Measurements from ENCODE around the gene BRD3. TPM values are rescaled to one million over a fixed set of nuclear protein-coding genes. Genes with fewer than 3 reads are reported as not detected.
A peak's percentile ranks its signal among the peaks of the same experiment; 100 is the strongest.

Gene BRD3
- total RNA-seq, 1 experiment from 2014 or later: 43.3 TPM

DNA sequence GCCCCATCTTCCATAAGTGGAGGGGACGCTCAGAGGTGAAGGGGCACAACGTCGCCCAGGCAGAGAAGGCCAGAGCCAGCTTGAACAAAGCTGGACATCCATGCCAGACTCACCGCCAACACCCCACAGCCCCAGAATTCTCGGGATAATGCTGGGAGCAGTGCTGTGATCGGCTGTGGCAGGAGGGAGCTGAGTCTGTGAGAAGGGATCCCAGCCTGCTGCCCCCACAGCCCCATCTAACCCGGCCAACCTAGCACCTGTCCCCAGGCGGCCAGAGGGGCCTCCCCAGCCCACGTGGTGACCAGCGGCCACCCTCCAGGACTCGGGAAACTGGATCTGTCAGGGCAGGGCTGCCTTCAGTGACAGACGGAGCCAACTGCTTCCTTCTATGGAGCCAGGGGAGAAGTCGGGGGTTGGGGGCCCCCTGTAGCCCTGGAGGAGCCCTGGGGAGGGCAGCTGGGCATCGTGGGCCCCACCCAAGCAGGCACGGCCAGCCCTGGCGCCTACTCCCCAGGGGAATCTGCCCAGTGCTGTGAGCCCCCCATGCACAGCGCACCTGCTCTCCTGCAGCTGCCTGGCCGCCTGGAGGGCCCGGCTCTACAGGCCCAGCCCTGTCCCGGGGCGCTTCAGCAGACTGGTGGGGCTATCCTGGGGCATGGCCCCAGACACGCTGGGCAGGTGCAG is 6.0 kb downstream of the BRD3 start:
- H3K36me3 ChIP-seq: no peaks in the 10 kb centered on the region; the same call in 1 of the 2 replicates
- peak; percentile 99 for DNase-seq
- peak overlapping the region; percentile 84 for H3K27ac ChIP-seq
- H3K9me3 ChIP-seq (replicated peaks): no peaks in the 10 kb centered on the region
- H3K27me3 ChIP-seq: no peaks in the 10 kb centered on the region
- H3K4me1 ChIP-seq: peaks cover 45% of the 10 kb centered on the region
- H3K4me3 ChIP-seq: peak overlapping the region; percentile 10

DNA sequence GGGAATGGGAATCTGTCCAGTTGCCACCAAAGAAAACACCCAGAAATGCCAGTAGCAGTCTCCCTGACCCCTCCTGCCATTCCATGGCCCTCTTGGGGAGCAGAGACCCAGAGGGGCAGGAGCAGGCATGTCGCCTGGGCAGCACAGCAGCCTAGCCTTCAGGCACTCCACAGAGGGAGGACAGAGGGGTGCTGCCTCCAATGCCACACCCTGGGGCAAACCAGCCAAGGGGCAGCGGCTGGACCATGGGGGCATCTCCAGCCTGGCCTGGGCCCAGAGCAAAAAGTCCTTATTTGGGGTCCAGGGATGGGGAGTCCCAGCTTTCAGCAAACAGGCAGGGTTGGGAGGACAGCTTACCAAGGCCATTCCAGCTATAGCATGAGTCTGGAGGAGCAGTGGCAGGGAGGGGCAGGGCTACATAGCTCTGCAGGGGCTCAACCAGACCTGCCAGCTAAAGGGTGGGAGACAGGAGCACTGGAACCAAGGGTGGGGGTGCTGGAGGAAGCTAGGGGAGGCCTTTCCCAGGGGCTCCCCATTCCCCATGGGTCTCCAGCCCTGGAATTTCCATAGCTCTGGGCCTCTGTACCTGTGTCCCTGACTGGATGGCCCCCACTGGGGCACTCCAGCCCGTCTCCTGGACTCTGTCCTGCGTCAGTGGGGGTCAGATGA is 6.7 kb downstream of the BRD3 start:
- Histone ChIP-seq H3K4me1 (peaks cover 48% of the 10 kb centered on the region), H3K9me3 (replicated peaks) (no peaks in the 10 kb centered on the region)
- peak in 1 of 2 experiments; percentile 40 for DNase-seq

GRCh38 chr9:134060546-134060945 is 7.3 kb downstream of the BRD3 start:
- Histone ChIP-seq H3K27me3 (no peaks in the 10 kb centered on the region), H3K9me3 (replicated peaks) (no peaks in the 10 kb centered on the region), H3K4me3 (no peak overlapping the region), H3K27ac (peak overlapping the region; percentile 84), H3K4me1 (peaks cover 49% of the 10 kb centered on the region), H3K36me3 (peaks cover 1% of the 10 kb centered on the region; the same call in 1 of the 2 replicates)
- DNase-seq: peak in 1 of 2 experiments; percentile 7

More for the DNA sequence above, 6.7 kb downstream of the BRD3 start:
- H3K27ac ChIP-seq: peak overlapping the region; percentile 84
- peak overlapping the region; percentile 10 for H3K4me3 ChIP-seq
- no peaks in the 10 kb centered on the region for H3K27me3 ChIP-seq
- no peaks in the 10 kb centered on the region; the same call in 1 of the 2 replicates for H3K36me3 ChIP-seq

- DNase-seq: peak in 1 of 2 experiments; percentile 11
- Histone ChIP-seq H3K27ac (no peak overlapping the region), H3K36me3 (peaks cover 5% of the 10 kb centered on the region; the same call in 1 of the 2 replicates), H3K9me3 (replicated peaks) (no peaks in the 10 kb centered on the region), H3K4me1 (peaks cover 52% of the 10 kb centered on the region), H3K4me3 (no peak overlapping the region), H3K27me3 (no peaks in the 10 kb centered on the region)
These were observed 8.0 kb downstream of the BRD3 start for GRCh38 chr9:134059661-134060395.

DNA sequence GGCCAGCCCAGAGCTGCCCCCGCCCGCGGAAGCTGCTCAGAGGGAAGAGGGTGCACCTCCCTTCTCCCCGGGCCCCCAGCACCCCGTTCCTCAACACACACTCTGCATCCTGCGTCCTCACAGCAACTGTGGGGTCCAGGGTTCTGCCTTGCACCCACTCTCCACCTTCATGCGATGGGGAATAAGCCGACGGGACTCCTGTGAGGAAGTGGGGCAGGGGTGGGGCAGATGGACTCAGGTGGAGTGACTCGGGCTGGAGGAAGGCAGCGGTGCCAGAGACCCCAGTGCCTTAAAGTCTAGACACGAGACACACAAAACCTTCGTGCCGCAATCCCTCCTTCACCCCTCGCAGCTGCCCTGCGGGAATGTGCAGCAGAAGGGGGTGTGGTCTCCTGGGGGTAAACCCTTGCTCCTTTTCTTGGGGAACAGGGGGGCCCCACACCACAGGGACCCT is 8.6 kb downstream of the BRD3 start:
- H3K27me3 ChIP-seq: no peaks in the 10 kb centered on the region
- H3K27ac ChIP-seq: no peak overlapping the region
- H3K4me1 ChIP-seq: peaks cover 52% of the 10 kb centered on the region
- peaks cover 5% of the 10 kb centered on the region; the same call in 1 of the 2 replicates for H3K36me3 ChIP-seq
- H3K4me3 ChIP-seq: no peak overlapping the region
- DNase-seq: peak in 1 of 2 experiments; percentile 4
- no peaks in the 10 kb centered on the region for H3K9me3 ChIP-seq (replicated peaks)

DNA sequence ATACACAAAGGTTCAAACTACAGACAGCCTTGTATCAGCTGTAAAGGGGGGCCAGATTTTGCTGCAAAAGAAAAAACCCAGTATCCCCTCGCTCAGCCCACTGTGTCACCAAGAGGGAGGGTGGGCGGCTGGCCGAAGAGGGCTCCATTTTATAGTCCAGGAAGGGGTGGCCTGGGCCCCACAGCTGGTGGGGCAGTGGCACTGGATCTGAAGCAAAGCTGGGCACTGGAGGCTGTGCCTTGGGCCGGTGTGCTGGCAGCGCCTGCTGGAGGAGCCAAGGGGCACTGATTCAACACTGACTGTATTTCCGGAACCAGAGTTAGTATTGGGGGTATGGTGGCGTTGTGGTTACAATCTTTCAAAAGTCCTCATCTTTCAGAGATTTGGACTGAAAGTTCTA is 9.1 kb downstream of the BRD3 start:
- Histone ChIP-seq H3K36me3 (peaks cover 5% of the 10 kb centered on the region; the same call in 1 of the 2 replicates), H3K27ac (no peak overlapping the region), H3K27me3 (no peaks in the 10 kb centered on the region), H3K4me1 (peaks cover 53% of the 10 kb centered on the region), H3K9me3 (replicated peaks) (no peaks in the 10 kb centered on the region), H3K4me3 (no peak overlapping the region)
- peak in 1 of 2 experiments; percentile 3 for DNase-seq

- no peak overlapping the region for H3K4me3 ChIP-seq
- DNase-seq: peak in 1 of 2 experiments; percentile 2
- H3K9me3 ChIP-seq (replicated peaks): no peaks in the 10 kb centered on the region
- no peaks in the 10 kb centered on the region for H3K27me3 ChIP-seq
- H3K27ac ChIP-seq: no peak overlapping the region
- peaks cover 52% of the 10 kb centered on the region for H3K4me1 ChIP-seq
- peaks cover 7% of the 10 kb centered on the region for H3K36me3 ChIP-seq
These were observed 9.8 kb downstream of the BRD3 start for GRCh38 chr9:134057751-134058701.

- Histone ChIP-seq H3K9me3 (replicated peaks) (no peaks in the 10 kb centered on the region), H3K4me1 (peaks cover 47% of the 10 kb centered on the region), H3K4me3 (no peak overlapping the region), H3K36me3 (peaks cover 14% of the 10 kb centered on the region), H3K27me3 (no peaks in the 10 kb centered on the region), H3K27ac (no peak overlapping the region)
- DNase-seq: no peak
These were observed 10.5 kb downstream of the BRD3 start for GRCh38 chr9:134057307-134057657.

DNA sequence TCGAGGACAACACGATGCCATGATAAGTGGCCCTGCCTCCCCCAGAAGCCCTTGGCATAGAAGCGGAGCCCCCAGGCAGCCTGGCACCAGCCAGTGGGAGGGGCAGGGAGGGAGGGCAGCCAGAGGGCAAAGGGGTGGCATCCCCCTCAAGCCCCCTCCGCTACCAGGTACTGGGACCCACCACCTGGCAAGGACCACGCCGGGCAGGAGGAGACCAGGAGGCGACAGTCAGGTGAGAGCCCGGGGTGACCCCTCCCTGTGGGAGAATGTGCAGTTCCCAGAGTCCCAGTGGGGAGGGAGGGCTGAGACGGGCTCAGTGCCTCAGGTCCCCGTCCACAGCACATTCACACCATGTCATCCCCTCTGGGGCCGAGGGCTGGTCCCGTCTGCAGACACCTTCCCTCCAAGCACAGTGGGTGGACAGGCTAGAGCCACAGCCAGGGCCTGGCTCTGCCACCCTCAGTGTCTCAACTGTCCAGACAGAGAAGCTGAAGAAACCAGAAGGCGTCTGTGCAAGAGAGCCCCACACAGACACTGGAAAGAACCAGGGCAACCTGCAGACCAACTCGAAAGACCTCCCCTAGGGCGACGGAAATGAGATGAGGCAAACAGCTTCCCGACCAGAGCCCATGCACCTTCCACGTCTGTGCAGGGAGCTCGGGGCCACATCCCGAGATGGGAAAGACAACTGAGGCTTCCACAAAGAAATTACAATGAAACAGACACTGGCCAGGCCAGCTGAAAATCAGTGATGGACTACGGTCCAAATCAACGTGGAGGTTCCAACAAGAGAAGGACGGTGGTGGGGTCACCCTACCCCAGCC is 11.1 kb downstream of the BRD3 start:
- no peak overlapping the region for H3K4me3 ChIP-seq
- H3K9me3 ChIP-seq (replicated peaks): no peaks in the 10 kb centered on the region
- no peaks in the 10 kb centered on the region for H3K27me3 ChIP-seq
- H3K36me3 ChIP-seq: peaks cover 20% of the 10 kb centered on the region
- peak in 1 of 2 experiments; percentile 3 for DNase-seq
- H3K27ac ChIP-seq: no peak overlapping the region
- H3K4me1 ChIP-seq: peaks cover 43% of the 10 kb centered on the region

DNA sequence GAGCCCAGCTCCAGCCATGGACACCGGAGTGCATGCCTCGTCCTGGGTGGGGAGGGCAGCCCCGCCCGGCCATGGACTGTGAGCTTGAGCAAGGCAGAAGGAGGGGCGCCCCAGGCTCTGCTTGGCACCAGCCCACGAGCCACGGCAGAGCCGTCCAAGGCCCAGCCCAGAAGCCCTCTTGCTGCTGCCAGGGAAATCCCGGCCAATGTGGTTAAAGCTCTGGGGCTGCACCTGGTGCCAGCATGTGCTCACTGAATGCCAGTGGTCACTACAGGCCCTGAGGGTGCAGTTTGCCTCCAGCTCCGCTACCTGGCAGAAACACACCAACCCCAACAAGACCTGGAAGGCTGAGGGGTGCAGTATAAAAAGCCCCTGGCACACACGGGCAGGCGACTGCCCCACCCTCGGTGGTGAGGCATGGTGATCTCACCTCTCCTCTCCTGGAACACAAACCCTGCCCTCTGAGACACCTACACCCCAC is 11.8 kb downstream of the BRD3 start:
- Histone ChIP-seq H3K4me1 (peaks cover 37% of the 10 kb centered on the region), H3K36me3 (peaks cover 26% of the 10 kb centered on the region)

GRCh38 chr9:134054891-134055811 is 12.7 kb downstream of the BRD3 start:
- Histone ChIP-seq H3K27ac (no peak overlapping the region), H3K36me3 (peaks cover 33% of the 10 kb centered on the region), H3K27me3 (no peaks in the 10 kb centered on the region), H3K9me3 (replicated peaks) (no peaks in the 10 kb centered on the region), H3K4me1 (peaks cover 30% of the 10 kb centered on the region), H3K4me3 (no peak overlapping the region)
- no peak for DNase-seq

More for the DNA sequence above, 11.8 kb downstream of the BRD3 start:
- H3K4me3 ChIP-seq: no peak overlapping the region
- peak in 1 of 2 experiments; percentile 30 for DNase-seq
- no peaks in the 10 kb centered on the region for H3K27me3 ChIP-seq
- H3K9me3 ChIP-seq (replicated peaks): no peaks in the 10 kb centered on the region
- H3K27ac ChIP-seq: no peak overlapping the region

DNA sequence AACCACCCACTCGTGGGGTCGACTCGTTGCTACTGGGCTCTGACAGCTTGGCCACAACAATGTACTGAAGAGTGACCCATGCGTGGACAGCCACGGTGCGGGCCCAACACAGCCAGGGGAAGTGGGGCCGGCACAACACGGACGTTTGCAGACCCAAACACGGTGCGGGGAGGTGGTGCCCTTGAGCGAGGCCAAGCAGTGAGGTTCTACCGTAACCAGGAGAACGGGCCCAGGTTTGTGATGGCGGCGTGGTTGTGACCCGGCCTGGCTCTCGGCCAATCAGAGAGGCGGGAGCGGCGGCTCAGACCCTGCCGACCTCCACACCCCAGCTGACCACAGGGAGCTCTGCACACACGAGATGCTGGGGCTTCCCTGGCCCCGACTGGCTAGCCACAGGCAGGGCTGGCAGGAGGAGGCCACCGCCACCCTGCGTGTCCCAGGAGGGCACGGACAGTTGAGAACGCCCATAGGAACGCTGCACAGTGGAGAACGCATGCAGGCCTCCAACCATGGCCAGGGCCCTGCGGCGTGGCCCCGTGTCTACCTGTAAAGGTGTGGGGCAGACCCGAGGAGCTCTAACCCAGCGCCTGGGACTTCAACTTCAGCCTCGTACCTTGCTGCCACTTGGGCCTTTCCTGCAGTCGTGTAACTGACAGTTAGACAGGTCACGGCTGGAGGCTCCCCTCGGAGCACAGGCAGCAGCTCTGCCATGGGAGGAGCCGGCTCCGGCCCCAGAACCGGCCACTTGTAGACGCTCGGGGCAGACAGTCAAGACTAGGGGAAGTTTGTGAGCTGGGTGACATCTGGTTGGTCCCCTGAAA is 13.7 kb downstream of the BRD3 start:
- Histone ChIP-seq H3K4me3 (no peak overlapping the region), H3K36me3 (peaks cover 43% of the 10 kb centered on the region), H3K27me3 (no peaks in the 10 kb centered on the region), H3K27ac (peak overlapping the region; percentile 36), H3K9me3 (replicated peaks) (no peaks in the 10 kb centered on the region), H3K4me1 (peaks cover 22% of the 10 kb centered on the region)
- DNase-seq: no peak
